SK-N-SH treated with all-trans-retinoic acid at 6 μM for 48 hours (cell line): ENCODE data around the gene PRSS16.

Experiments used
- CSDC2 ChIP-seq: fragments of 250-450 bp; sonication (Bioruptor Pico); IDR thresholded peaks from 2 replicates; pipeline ENCODE4 v1.5.0; 2020; ENCODE audit warnings: mild to moderate bottlenecking, moderate library complexity
- PATZ1 ChIP-seq: fragments of 250-450 bp; sonication (Bioruptor Pico); IDR thresholded peaks from 2 replicates; pipeline ENCODE4 v1.8.0; 2020; ENCODE audit warnings: mild to moderate bottlenecking, moderate library complexity, borderline replicate concordance
- RARB ChIP-seq: fragments of 250-450 bp; sonication (Bioruptor Pico); IDR thresholded peaks from 2 replicates; pipeline ENCODE4 v1.8.0; 2021; ENCODE audit warnings: mild to moderate bottlenecking, moderate library complexity
- SNAI2 ChIP-seq: fragments of 250-450 bp; sonication (Bioruptor Pico); IDR thresholded peaks from 2 replicates; pipeline ENCODE4 v1.5.0; 2020; ENCODE audit warnings: mild to moderate bottlenecking, moderate library complexity
- ZFP30 ChIP-seq: fragments of 450-650 bp; formaldehyde crosslinking; IDR thresholded peaks from 2 replicates; pipeline ENCODE4 v1.5.0; 2022; ENCODE audit warnings: mild to moderate bottlenecking, moderate library complexity
- ZNF70 ChIP-seq: fragments of 450-650 bp; formaldehyde crosslinking; IDR thresholded peaks from 2 replicates; pipeline ENCODE4 v1.5.0; 2020; ENCODE audit warnings: mild to moderate bottlenecking, moderate library complexity
- ZNF8 ChIP-seq: fragments of 450-650 bp; formaldehyde crosslinking; IDR thresholded peaks from 2 replicates; pipeline ENCODE4 v1.5.0; 2020; ENCODE audit warnings: mild to moderate bottlenecking, moderate library complexity

GRCh38 chr6:27297857-27298730 lies 50.6 kb downstream of the PRSS16 start:
- TF ChIP-seq ZNF70 (CRISPR knock-in tag) (no peak), RARB (CRISPR knock-in tag) (no peak), SNAI2 (CRISPR knock-in tag) (no peak), PATZ1 (no peak), ZNF8 (no peak), ZFP30 (CRISPR knock-in tag) (no peak), CSDC2 (no peak)
